Gastroesophageal sphincter (tissue), 3 donors: ENCODE data around the gene COL26A1.

ENCODE experiments used
- POLR2A ChIP-seq, 2 donors: fragments of 450-650 bp; IDR thresholded peaks; one replicate each; pipeline ENCODE4 v1.6.1; 2017; ENCODE audit warnings: antibody characterized with exemption in 2 of 2, mild to moderate bottlenecking in 2 of 2, moderate library complexity in 1 of 2
- TF ChIP-seq, protein P1 (sequence below), 4 experiments: fragments of 200-600 bp in 2 of 4; fragments of 450-650 bp in 2 of 4; sonication (generic) in 1 of 4; IDR thresholded peaks; one replicate each; pipeline ENCODE4 v1.5.1; 2017 to 2019; ENCODE audit warnings: antibody characterized with exemption in 4 of 4, mild to moderate bottlenecking in 2 of 4, moderate library complexity in 2 of 4

DNA sequence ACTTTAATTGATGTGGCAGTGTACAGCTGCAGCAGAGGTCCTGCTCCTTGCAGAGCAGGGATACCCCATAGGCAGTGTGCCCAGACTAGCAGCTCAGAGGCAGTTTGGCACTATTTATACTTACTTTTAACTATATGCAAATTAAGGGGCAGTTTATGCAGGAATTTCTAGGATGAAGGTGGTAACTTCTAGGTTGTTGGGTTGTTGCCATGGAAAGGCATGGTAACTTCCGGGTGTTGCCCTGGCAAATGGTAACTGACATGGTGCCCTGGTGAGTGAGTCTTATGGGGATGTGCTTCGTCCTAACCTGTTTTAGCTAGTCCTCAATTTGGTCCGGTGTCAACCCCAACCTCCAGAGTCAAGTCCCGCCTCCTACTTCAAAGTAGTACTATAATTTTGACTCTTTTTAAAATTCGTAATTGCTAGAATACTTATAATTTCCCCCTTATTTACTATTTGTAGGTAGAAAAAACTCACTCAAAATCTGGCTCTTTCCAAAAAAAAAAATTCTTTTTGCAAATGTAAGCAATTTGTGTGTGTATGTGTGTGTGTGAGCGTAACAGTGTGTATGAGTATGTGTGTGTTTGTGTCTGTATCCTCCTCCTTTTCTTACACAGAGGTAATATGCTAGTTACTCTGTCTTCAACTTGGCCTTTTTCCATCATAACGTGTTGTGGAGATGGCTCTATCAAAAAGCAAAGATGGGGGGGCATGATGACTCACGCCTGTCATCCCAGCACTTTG is 5.9 kb downstream of the COL26A1 start:
- TF ChIP-seq, protein P1, sequence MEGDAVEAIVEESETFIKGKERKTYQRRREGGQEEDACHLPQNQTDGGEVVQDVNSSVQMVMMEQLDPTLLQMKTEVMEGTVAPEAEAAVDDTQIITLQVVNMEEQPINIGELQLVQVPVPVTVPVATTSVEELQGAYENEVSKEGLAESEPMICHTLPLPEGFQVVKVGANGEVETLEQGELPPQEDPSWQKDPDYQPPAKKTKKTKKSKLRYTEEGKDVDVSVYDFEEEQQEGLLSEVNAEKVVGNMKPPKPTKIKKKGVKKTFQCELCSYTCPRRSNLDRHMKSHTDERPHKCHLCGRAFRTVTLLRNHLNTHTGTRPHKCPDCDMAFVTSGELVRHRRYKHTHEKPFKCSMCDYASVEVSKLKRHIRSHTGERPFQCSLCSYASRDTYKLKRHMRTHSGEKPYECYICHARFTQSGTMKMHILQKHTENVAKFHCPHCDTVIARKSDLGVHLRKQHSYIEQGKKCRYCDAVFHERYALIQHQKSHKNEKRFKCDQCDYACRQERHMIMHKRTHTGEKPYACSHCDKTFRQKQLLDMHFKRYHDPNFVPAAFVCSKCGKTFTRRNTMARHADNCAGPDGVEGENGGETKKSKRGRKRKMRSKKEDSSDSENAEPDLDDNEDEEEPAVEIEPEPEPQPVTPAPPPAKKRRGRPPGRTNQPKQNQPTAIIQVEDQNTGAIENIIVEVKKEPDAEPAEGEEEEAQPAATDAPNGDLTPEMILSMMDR (IDR thresholded peaks at IDR 0.05), result no peak
- no peak for TF ChIP-seq POLR2A (IDR thresholded peaks at IDR 0.05)
